Superior temporal gyrus (tissue), 1 donor: ENCODE results near the gene DCST2.
A peak's percentile ranks its signal among the peaks of the same experiment; 100 is the strongest.
"Not testable (repeated sequence)": the region's sequence is repeated elsewhere in the genome, so short reads cannot be mapped to it uniquely, and the experiment has no call there.

Source experiments
- DNase-seq: peaks from one replicate; pipeline ENCODE4 v3.0.0-alpha.2; 2016; ENCODE audit errors: extremely low spot score

Gene DCST2

GRCh38 chr1:154998818-154999570, 34.6 kb downstream of the DCST2 start:
- peak; percentile 70 for DNase-seq

- no peak for DNase-seq
These were observed 35.3 kb downstream of the DCST2 start for GRCh38 chr1:154998201-154998780.

- DNase-seq: no peak
These were observed 36.4 kb downstream of the DCST2 start for GRCh38 chr1:154996966-154997701.

- DNase-seq: peak; percentile 64
These were observed 38.1 kb downstream of the DCST2 start for GRCh38 chr1:154995301-154995983.

GRCh38 chr1:154994591-154994990, 39.0 kb downstream of the DCST2 start:
- DNase-seq: no peak

GRCh38 chr1:154994269-154994587, 39.4 kb downstream of the DCST2 start:
- DNase-seq: no peak

- DNase-seq: no peak
These were observed 39.9 kb downstream of the DCST2 start, which contains the start of gene LENEP for GRCh38 chr1:154993572-154994268. LENEP (plus strand) TSS chr1:154993586; CDS start chr1:154993608, 22 bp downstream.

GRCh38 chr1:154992721-154993571, 40.6 kb downstream of the DCST2 start:
- no peak for DNase-seq

GRCh38 chr1:154990276-154990675, 43.3 kb downstream of the DCST2 start:
- DNase-seq: no peak

- DNase-seq: no peak
These were observed 44.3 kb downstream of the DCST2 start for GRCh38 chr1:154989195-154989860.

- no peak for DNase-seq
These were observed 45.3 kb downstream of the DCST2 start for GRCh38 chr1:154988058-154988954.

GRCh38 chr1:154987326-154987725, 46.3 kb downstream of the DCST2 start:
- no peak for DNase-seq

GRCh38 chr1:154986736-154987135, 46.8 kb downstream of the DCST2 start:
- not testable (repeated sequence) for DNase-seq

GRCh38 chr1:154983776-154984466, 49.7 kb downstream of the DCST2 start:
- no peak for DNase-seq

- DNase-seq: peak; percentile 100
These were observed 50.5 kb downstream of the DCST2 start, which contains the start of gene FLAD1 for GRCh38 chr1:154982897-154983648. FLAD1 (plus strand) TSS chr1:154983344; CDS start chr1:154983695, 351 bp downstream.

GRCh38 chr1:154982341-154982740, 51.2 kb downstream of the DCST2 start:
- peak; percentile 22 for DNase-seq

- no peak for DNase-seq
These were observed 55.2 kb downstream of the DCST2 start for GRCh38 chr1:154978360-154978759.

GRCh38 chr1:154977762-154978161, 55.8 kb downstream of the DCST2 start:
- not testable (repeated sequence) for DNase-seq
